ENCODE data around the gene ERMP1.
"Not testable (repeated sequence)": the region's sequence is repeated elsewhere in the genome, so short reads cannot be mapped to it uniquely, and the experiment has no call there.

Gene ERMP1, protein sequence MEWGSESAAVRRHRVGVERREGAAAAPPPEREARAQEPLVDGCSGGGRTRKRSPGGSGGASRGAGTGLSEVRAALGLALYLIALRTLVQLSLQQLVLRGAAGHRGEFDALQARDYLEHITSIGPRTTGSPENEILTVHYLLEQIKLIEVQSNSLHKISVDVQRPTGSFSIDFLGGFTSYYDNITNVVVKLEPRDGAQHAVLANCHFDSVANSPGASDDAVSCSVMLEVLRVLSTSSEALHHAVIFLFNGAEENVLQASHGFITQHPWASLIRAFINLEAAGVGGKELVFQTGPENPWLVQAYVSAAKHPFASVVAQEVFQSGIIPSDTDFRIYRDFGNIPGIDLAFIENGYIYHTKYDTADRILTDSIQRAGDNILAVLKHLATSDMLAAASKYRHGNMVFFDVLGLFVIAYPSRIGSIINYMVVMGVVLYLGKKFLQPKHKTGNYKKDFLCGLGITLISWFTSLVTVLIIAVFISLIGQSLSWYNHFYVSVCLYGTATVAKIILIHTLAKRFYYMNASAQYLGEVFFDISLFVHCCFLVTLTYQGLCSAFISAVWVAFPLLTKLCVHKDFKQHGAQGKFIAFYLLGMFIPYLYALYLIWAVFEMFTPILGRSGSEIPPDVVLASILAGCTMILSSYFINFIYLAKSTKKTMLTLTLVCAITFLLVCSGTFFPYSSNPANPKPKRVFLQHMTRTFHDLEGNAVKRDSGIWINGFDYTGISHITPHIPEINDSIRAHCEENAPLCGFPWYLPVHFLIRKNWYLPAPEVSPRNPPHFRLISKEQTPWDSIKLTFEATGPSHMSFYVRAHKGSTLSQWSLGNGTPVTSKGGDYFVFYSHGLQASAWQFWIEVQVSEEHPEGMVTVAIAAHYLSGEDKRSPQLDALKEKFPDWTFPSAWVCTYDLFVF

DNA sequence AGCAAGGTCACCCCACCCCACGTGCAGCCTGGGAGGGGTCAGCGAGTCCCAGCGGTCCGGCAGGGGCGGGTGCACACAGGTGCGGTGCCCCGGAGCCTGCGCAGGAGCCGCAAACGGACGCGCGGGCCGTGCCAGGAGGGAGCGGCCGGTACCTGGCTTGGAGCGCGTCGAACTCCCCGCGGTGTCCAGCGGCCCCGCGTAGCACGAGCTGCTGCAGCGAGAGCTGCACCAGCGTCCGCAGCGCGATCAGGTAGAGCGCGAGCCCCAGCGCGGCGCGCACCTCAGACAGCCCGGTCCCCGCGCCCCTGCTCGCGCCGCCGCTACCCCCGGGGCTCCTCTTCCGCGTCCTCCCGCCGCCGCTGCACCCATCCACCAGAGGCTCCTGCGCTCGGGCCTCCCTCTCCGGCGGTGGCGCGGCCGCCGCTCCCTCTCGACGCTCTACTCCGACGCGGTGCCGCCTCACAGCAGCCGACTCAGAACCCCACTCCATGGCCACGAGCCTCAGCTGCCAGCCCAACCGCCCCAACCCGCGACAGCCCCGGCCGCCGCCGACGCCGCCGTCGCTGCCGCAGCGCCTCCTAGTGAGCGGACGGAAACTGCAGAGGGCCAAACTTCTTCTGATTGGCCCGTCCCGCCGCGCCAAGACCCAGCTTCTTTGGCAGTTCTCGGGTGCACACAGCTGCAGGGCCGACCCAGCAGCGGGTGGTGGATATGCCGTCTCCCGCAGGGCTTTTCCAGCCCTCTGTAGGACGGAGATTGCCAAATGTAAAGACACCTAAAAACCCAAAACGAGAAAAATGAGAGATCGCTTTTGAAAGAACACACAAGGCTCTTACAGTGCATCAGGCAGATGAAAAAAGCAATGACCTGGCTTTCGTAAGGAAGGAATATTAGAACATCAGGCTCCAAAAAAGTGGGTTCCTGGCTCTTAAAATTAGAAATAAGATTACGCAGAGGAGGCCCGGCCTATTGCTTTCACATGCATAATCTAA lies at the start of gene ERMP1:
ERMP1 (minus strand) TSS at position 580 of the 992 bp plus-strand sequence; CDS start at position 490, 90 bp downstream.
- DNase-seq (ENCODE audit: low read depth) = peak; percentile 55

DNA sequence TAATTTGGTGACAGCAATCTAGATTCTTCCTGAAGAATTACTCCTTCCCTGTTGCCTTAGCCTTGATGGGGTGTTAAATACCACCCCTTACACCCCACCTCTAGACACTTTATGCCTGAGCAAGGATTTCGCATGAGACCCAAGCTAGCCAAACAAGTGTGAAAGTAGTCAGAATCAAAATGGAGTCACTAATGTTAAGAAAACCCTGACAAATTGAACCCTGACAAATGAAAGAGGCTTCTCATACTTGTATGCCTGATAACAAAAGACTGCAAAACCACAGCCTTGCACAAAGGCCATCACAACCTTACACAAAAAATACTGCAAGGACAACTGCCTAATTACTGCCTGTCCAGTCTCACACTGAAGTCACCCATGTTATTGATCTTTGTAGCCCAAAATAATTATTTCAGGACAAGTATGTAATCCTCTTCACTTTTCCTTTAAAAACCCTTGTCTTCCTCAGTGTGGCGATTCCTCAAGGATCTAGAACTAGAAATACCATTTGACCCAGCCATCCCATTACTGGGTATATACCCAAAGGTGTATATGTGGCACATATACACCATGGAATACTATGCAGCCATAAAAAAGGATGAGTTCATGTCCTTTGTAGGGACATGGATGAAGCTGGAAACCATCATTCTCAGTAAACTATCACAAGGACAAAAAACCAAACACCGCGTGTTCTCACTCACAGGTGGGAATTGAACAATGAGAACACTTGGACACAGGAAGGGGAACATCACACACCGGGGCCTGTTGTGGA lies 49.5 kb upstream of the ERMP1 start:
- DNase-seq (ENCODE audit: low read depth) = not testable (repeated sequence)

DNA sequence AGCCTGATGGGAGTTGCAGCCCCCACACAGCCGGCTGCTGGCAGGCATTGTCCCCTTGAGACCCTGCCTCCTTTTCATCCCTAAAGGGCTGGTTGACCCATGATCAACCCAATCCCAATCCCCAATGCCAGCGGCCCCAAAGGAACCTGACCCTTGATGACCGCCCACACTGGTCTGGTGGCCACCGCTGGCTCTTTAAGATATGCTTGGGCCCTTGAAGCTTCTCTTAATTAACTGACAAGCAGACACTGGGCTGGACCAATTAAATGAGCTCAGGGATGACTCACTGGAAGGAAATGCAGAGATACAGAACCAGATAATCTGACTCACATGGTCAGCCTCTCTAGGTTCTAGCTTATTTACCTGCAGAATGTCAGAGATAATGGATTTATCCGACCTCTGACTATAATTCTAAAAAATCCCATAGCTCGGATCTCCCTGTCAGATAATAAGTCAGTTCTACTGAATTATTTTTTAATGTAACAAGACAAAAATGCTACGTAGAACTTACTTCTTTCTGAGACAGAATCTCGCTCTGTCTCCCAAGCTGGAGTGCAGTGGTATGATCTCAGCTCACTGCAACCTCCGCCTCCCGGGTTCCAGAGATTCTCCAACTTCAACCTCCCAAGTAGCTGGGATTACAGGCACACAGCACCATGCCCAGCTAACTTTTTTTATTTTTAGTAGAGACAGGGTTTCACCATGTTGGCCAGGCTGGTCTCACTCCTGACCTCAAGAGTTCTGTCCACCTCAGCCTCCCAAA lies 46.7 kb upstream of the ERMP1 start:
- peak; percentile 68 for DNase-seq (ENCODE audit: low read depth)

DNA sequence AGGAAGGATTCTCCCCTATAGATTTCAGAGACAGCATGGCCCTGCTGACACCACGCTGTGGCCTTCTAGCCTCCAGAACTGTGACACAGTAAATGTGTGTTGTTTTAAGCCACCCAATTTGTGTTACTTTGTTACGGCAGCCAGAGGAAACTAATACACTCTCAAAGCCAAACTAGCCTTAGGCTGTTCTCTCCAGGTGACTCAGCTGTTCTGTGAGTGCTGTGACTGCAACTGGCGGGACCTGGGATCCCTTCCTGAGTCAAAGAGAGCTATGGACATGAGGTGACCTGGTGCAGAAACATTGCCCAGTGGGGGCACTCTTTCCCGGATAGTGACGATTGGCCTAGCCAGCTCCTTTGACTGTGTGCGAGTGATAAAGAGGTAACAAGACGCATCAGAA lies 43.8 kb upstream of the ERMP1 start:
- no peak for DNase-seq (ENCODE audit: low read depth)

DNA sequence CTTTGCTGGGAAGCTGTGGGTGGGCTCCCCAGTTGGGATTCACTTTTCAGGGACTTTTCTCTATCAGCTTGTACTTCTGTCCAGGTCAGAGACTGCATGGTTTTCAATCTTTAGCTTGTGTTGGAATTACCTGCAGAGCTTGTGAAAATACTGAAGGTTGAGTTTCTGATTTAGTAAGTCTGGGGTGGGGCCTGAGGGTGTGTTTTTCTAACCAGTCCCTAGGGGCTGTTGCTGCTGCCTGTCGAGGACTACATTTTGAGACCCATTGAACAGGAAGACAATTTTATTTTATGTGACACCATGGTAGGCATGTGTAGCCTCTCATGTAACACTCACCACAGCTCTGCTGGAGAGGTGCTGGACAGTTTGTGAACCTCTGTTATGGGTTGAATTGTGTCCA lies 43.1 kb upstream of the ERMP1 start:
- DNase-seq (ENCODE audit: low read depth) = no peak

DNA sequence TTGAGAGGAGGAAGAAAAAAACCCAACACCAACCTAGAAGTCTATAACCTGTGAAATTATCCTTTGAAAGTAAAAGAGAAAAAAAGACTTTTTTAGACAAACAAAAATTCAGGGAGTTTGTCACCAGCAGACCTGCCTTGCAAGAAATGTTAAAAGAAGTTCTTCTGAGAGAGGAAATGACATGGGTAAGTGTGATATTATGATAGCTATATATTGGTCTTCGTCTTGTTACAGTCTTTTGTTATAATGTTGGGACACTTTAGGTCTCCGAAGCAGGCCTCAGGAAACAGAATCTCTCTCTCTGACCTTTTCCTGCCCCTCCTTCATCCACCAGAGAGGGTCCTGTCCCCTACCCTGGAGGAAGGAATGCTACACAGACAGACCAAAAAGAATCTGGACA lies 41.1 kb upstream of the ERMP1 start:
- no peak for DNase-seq (ENCODE audit: low read depth)

DNA sequence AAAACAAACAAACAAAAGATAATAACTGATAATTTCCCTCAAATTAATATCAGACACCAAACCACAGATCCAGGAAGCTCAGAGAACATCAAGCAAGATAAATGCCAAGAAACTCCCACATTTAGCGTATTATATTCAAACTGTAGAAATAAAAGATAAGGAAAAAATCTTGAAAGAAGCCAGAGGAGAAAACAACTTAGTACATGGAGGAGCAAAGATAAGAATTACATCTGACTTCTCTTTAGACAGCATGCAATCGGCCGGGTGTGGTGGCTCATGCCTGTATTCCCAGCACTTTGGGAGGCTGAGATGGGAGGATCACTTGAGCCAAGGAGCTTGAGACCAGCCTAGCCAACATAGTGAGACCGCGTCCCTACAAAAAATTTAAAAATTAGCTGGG lies 40.5 kb upstream of the ERMP1 start:
- DNase-seq (ENCODE audit: low read depth) = no peak

DNA sequence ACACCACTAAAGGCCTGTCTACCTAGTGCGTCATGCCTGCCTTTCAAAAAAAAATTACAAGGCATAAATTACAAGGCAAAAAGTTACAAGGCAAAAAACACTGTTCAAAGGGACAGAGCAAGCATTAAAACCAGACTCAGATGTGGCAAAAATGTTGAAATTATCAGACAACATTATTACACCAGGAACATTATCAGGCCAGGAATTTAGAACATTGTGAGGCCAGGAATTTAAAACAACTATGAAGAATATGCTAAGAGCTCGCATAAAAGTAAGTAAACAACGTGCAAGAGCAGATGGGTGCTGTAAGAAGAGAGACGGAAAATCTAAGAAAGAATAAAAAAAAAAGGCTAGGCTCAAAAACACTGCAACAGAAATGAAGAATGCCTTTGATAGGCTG lies 39.6 kb upstream of the ERMP1 start:
- no peak for DNase-seq (ENCODE audit: low read depth)

DNA sequence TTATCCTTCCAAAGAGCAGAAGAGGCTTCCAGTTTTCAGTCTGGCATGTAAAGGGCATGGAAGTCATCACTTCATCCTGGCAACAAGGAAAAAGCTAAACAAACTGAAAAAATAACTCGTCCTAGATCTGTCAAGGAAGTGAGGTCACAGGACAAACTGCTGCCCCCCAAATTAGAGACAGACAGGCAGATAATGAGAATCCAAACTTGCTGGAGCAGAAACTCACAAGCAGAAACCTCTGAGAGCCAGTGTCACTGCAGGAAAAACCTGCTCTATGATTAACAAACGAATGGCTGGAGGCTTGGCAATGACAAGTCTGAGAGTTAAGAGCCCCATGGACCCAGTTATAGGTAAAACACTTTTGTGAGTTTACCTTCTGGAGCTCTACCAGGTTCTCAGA lies 38.9 kb upstream of the ERMP1 start:
- DNase-seq (ENCODE audit: low read depth) = no peak

DNA sequence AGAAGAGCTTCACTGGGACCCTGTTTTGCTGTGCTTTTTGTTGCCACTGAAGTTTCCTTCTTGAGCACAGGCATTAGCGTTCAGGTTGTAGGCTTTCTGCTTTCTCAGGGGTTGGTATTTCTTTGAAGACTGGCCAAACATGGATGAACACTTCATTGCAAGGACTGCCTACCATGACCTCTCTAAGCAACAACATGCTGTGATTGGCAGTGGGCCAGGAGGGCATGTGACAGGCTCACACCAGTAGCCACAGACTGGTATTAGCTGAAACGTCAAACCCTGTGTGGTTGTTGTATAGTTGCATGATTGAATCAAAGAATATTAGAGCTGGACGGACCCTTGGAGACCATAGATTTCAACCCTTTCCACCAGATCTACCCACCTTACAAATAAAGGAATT lies 37.8 kb upstream of the ERMP1 start:
- DNase-seq (ENCODE audit: low read depth) = no peak

DNA sequence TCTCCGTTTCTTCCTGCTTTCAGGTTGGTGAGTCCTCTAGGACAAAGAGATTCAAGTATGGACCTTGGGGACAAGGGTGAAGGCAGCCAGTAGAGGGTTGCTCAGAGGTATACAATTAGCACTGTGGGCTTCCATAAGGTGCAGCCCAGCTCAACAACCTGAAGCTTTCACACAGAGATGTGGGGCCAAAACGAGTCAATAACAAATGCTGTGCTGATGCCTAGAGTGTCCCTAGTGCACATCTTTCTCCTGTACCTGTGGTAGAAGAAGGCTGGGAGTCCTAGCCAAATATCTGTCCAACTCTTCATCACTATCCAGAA lies 37.1 kb upstream of the ERMP1 start:
- DNase-seq (ENCODE audit: low read depth) = no peak

DNA sequence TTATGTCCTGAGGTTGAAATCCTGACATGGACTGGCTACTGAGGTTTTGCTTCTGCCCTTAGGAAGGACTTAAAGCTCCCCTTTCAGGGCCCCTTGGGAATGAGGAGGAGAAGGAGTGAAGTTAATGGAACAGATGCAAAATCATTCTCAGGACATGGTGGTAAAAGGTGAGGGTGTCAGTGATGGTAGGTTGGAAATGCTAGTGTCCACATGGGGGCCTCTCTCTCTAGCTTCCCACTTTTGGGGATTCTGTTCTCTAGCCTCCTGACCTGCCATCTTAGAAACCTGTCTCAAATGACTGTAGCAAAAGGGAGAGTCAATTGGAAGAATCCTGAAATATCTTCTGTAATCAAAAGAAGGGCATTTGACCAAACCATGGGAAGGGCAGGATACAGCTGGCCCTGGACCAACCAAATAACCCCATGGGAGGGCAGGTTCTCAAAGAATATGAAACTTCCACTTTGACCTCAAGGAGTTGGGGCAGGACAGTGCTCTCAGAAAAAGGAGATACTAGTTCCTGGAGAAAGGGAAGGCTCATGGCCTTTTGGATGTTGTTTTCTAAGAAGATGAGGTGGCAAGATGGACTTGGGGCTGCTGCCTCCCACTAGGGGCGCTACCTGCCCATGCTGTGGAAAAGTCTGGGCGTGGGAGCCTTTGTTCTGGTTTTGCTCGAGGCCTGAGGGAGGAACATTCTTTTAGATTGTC lies 36.5 kb upstream of the ERMP1 start:
- DNase-seq (ENCODE audit: low read depth) = no peak

DNA sequence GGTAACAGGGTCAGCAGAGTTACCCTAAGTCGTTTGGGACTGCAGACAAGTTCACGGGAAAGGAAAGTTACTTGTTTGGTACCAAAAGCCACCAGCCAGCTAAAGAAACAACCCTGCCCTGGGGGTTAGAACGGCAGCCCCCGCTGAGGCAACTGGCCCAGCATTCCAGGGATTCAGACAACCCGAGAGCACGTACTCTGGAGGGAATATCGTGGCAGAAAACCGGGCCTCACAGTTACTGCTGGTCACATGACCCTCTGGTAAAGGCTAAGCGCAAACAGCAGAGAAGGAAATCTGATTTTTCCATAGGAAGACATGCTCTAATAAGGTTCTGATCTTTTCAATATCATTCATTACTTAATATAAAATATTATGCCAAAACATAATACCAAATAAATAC lies 35.3 kb upstream of the ERMP1 start:
- DNase-seq (ENCODE audit: low read depth) = no peak

DNA sequence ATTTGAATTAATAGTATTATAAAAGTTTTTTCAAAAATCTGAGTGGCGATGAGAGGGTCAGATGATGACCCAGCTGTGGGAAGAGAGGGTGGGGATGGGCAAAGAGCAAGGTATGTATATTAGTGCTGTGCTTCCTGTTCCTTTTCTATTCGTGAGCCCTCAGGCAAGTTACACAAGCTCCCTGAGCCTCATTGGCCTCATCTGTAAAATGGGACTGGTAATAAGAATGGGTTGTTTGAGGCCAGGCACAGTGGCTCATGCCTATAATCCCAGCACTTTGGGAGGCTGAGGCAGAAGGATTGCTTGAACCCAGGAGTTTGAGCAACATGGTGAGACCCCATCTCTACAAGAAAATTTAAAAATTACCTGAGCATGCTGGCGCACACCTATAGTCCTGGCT lies 33.8 kb upstream of the ERMP1 start:
- DNase-seq (ENCODE audit: low read depth) = no peak

DNA sequence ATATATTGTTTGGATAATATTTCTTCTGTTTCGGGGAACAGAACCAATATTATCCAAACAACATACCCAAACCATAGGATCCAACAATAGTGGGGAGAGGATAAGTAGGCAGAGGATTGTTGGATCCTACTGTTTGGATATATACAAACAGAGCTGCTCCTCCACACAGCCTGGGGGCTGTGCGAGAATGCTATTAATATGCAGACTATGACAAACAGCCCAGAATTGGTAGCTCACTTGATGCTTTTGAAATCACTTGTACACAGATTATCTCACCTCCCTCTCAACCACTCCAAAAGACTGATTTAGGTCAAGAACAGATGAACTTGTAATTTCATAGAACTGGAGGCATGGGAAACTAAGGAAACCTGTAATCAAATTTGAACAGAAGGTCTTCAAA lies 33.4 kb upstream of the ERMP1 start:
- no peak for DNase-seq (ENCODE audit: low read depth)

DNA sequence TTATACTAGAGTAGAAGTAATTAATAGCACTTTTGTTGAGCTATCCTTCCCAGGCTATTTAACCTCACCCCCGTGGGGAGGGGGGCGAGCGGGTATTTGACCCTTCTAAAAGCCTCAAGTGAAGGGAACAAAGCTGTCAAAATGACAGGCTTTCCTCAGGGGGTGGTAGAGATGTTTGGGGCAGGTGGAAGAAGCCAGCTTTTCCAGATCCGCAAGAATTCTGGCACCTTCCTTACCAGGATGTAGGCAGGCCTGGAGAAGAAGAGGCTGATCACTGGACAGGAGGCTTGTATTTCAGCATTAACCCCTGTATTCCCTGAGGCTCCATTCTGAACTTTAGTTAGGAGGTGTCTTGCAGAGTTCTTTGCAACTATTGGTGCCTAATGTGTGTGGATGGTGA lies 31.5 kb upstream of the ERMP1 start:
- no peak for DNase-seq (ENCODE audit: low read depth)

DNA sequence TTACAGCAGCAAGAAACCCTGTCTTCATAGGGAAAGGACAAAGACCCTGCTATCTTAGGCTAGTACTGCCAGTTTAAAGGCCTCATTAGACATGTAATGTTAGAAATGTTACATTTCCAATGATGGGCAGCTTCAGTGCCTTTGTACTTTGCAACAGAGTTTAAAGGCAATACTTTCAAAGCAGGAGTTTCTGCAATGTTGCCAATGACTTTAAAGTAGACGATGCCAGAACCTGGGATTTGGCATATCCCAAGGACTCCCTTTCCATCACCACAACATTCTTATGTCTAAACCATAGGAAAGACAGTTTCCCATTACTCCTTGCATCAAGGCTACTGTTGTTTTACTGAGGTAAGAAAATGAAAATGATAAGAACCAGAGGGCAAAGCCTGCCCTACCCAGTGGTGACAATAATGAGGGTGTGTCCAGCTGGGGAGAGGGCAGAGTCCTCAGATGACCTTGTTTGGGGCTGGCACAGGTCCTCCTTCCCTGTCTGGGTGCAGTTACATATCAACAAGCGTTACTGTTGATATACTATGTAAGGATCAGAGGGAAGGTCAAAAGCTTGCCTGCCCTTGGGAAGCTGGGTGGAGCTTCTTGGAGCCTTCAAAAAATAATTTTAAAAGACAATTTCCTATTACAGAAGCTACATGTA lies 30.3 kb upstream of the ERMP1 start:
- no peak for DNase-seq (ENCODE audit: low read depth)

DNA sequence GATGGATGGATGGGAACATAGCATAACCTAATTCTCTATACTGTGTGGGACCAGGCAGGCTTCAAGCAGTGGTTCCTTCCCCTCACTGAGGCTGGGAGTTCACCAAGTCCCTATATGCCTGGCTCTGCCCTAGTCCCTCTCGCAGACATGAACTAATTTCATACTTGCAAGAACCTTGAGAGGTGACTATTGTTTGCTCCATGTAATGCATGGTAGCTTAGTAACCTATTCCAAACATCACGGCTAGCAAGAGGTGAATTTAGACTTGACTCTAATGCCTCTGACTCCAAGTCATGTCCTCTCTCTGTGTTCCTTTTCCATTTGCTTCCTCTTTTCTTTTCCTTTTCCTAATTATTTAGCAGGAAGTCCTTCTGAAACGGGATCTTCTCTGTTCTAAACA lies 25.9 kb upstream of the ERMP1 start:
- no peak for DNase-seq (ENCODE audit: low read depth)

DNA sequence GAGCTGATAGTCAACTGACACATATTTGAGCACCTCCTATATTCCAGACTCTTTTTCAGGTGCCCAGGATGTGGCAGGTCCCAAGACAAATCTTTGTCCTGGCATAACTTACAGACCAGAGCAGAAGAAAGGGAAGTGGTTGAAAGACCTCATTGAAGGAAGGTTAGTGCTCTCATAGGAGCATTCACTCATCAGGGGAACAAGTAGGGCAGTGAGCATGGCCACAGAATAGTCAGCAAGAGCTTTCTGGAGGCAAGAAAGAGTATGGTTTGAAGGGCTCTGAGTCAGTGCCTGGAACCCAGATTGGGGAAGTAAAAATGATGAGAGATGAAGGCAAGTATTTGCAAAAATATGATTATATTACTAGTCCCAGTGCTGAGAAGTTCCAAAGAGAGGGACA lies 25.0 kb upstream of the ERMP1 start:
- no peak for DNase-seq (ENCODE audit: low read depth)

All from GM04504 (cell line).